ENCODE results near the gene WWOX. TPM values are rescaled to one million over a fixed set of nuclear protein-coding genes. Genes with fewer than 3 reads are reported as not detected.

Gene WWOX
- total and polyA plus RNA-seq, 2 of the 8 experiments (the other 6 are each of a cell fraction or from before 2014, with no cell fraction given), result 5.4 to 16.7 TPM

- TF ChIP-seq, protein P1, sequence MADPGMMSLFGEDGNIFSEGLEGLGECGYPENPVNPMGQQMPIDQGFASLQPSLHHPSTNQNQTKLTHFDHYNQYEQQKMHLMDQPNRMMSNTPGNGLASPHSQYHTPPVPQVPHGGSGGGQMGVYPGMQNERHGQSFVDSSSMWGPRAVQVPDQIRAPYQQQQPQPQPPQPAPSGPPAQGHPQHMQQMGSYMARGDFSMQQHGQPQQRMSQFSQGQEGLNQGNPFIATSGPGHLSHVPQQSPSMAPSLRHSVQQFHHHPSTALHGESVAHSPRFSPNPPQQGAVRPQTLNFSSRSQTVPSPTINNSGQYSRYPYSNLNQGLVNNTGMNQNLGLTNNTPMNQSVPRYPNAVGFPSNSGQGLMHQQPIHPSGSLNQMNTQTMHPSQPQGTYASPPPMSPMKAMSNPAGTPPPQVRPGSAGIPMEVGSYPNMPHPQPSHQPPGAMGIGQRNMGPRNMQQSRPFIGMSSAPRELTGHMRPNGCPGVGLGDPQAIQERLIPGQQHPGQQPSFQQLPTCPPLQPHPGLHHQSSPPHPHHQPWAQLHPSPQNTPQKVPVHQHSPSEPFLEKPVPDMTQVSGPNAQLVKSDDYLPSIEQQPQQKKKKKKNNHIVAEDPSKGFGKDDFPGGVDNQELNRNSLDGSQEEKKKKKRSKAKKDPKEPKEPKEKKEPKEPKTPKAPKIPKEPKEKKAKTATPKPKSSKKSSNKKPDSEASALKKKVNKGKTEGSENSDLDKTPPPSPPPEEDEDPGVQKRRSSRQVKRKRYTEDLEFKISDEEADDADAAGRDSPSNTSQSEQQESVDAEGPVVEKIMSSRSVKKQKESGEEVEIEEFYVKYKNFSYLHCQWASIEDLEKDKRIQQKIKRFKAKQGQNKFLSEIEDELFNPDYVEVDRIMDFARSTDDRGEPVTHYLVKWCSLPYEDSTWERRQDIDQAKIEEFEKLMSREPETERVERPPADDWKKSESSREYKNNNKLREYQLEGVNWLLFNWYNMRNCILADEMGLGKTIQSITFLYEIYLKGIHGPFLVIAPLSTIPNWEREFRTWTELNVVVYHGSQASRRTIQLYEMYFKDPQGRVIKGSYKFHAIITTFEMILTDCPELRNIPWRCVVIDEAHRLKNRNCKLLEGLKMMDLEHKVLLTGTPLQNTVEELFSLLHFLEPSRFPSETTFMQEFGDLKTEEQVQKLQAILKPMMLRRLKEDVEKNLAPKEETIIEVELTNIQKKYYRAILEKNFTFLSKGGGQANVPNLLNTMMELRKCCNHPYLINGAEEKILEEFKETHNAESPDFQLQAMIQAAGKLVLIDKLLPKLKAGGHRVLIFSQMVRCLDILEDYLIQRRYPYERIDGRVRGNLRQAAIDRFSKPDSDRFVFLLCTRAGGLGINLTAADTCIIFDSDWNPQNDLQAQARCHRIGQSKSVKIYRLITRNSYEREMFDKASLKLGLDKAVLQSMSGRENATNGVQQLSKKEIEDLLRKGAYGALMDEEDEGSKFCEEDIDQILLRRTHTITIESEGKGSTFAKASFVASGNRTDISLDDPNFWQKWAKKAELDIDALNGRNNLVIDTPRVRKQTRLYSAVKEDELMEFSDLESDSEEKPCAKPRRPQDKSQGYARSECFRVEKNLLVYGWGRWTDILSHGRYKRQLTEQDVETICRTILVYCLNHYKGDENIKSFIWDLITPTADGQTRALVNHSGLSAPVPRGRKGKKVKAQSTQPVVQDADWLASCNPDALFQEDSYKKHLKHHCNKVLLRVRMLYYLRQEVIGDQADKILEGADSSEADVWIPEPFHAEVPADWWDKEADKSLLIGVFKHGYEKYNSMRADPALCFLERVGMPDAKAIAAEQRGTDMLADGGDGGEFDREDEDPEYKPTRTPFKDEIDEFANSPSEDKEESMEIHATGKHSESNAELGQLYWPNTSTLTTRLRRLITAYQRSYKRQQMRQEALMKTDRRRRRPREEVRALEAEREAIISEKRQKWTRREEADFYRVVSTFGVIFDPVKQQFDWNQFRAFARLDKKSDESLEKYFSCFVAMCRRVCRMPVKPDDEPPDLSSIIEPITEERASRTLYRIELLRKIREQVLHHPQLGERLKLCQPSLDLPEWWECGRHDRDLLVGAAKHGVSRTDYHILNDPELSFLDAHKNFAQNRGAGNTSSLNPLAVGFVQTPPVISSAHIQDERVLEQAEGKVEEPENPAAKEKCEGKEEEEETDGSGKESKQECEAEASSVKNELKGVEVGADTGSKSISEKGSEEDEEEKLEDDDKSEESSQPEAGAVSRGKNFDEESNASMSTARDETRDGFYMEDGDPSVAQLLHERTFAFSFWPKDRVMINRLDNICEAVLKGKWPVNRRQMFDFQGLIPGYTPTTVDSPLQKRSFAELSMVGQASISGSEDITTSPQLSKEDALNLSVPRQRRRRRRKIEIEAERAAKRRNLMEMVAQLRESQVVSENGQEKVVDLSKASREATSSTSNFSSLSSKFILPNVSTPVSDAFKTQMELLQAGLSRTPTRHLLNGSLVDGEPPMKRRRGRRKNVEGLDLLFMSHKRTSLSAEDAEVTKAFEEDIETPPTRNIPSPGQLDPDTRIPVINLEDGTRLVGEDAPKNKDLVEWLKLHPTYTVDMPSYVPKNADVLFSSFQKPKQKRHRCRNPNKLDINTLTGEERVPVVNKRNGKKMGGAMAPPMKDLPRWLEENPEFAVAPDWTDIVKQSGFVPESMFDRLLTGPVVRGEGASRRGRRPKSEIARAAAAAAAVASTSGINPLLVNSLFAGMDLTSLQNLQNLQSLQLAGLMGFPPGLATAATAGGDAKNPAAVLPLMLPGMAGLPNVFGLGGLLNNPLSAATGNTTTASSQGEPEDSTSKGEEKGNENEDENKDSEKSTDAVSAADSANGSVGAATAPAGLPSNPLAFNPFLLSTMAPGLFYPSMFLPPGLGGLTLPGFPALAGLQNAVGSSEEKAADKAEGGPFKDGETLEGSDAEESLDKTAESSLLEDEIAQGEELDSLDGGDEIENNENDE (IDR thresholded peaks at IDR 0.05; ENCODE audit: insufficient replicate concordance, low read length), result no peak
- TF ChIP-seq SP1 (IDR thresholded peaks at IDR 0.05; ENCODE audit: low read depth, low read length), result no peak
- TF ChIP-seq CTBP2 (IDR thresholded peaks at IDR 0.05; ENCODE audit: borderline replicate concordance, insufficient read depth, insufficient read length, low read length), result no peak
- no peak for TF ChIP-seq SIRT6 (IDR thresholded peaks at IDR 0.05; ENCODE audit: low read length)
- TF ChIP-seq, protein P2, sequence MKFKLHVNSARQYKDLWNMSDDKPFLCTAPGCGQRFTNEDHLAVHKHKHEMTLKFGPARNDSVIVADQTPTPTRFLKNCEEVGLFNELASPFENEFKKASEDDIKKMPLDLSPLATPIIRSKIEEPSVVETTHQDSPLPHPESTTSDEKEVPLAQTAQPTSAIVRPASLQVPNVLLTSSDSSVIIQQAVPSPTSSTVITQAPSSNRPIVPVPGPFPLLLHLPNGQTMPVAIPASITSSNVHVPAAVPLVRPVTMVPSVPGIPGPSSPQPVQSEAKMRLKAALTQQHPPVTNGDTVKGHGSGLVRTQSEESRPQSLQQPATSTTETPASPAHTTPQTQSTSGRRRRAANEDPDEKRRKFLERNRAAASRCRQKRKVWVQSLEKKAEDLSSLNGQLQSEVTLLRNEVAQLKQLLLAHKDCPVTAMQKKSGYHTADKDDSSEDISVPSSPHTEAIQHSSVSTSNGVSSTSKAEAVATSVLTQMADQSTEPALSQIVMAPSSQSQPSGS (IDR thresholded peaks at IDR 0.05; ENCODE audit: low read length), result no peak
- TF ChIP-seq JUN (IDR thresholded peaks at IDR 0.05; ENCODE audit: low read depth, low read length), result no peak
- TF ChIP-seq NRF1 (IDR thresholded peaks at IDR 0.05; ENCODE audit: low read depth, low read length), result no peak
- no peak for TF ChIP-seq ATF3 (IDR thresholded peaks at IDR 0.05; ENCODE audit: insufficient read depth, low read depth, low read length)
- no peak for TF ChIP-seq EP300 (IDR thresholded peaks at IDR 0.05; ENCODE audit: borderline replicate concordance in 1 of 2, low read depth in 2 of 2, low read length in 2 of 2)
These were observed 821.2 kb downstream of the WWOX start (continued) for GRCh38 chr16:78920621-78921020.

Data from H1 (cell line).